HG02588 (cell line): ENCODE measurements around the gene FAAP100.
"Not testable (repeated sequence)": the region's sequence is repeated elsewhere in the genome, so short reads cannot be mapped to it uniquely, and the experiment has no call there.

Experiments
- ATAC-seq: cut with Tn5 transposase; IDR thresholded peaks from one replicate; pipeline ENCODE4 v1.9.1; 2021; ENCODE audit warnings: mild to moderate bottlenecking, moderate library complexity; ENCODE audit not compliant: unreplicated experiment

The FAAP100 gene

GRCh38 chr17:81538651-81539570 is 13.2 kb downstream of the FAAP100 start:
- no peak for ATAC-seq

- ATAC-seq, result no peak
These were observed 14.1 kb downstream of the FAAP100 start for GRCh38 chr17:81537856-81538555.

DNA sequence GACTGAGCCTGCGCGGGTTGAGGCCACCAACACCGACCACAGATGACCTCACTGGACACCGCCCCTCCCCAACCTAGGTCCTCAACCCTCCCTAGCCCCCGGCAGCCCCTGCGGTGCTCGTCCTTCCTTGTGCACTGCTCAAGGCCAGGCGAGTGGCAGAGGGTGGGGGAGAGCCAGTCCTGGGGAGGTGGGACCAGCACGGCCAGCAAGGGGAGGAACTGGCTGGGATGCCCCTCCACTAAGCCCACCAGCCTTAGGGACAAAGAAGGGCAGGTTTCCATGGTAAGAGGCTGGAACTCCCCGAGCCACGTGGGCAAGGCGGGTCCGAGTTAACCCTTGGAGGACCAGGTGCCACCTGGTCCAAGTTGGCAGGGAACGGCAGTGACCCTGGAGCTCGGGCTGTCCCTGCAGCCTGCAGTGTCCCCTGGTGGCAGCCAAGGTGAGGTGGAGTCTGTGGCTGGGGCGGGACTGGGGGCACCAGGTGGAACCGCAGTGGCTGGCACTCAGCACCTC is 14.8 kb downstream of the FAAP100 start:
- ATAC-seq, result no peak

GRCh38 chr17:81536299-81537290 is 15.6 kb downstream of the FAAP100 start:
- no peak for ATAC-seq

DNA sequence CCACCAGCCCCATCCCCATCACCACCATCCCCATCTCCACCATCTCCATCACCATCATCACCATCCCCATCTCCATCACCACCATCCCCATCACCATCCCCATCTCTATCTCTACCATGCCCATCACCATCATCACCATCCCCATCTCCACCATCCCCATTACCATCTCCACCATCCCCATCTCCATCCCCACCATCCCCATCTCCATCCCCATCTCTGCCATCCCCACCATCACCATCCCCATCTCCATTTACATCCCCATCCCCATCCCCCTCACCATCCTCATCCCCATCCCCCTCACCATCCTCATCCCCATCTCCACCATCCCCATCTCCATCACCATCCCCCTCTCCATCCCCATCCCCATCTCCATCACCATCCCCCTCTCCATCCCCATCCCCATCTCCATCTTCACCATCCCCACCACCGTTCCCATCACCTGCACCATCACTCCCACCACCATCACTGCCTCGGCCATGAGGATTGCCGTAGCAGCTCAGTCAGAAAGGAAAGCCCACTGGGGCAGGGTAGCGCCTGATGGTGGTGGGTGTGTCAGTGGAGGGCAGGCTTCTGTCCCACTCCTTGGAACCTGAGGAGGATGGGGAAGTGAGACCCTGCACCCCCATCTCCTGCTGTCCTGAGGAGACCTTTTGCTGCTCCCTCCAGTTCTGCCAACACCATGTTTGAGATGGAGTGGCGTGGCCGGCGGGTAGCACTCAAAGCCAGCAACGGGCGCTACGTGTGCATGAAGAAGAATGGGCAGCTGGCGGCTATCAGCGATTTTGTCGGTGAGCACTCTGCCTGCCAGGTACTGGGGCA is 16.5 kb downstream of the FAAP100 start:
- no peak for ATAC-seq

- no peak for ATAC-seq
These were observed 17.2 kb downstream of the FAAP100 start for GRCh38 chr17:81535007-81535328.

GRCh38 chr17:81534157-81535006 is 17.8 kb downstream of the FAAP100 start:
- no peak for ATAC-seq

DNA sequence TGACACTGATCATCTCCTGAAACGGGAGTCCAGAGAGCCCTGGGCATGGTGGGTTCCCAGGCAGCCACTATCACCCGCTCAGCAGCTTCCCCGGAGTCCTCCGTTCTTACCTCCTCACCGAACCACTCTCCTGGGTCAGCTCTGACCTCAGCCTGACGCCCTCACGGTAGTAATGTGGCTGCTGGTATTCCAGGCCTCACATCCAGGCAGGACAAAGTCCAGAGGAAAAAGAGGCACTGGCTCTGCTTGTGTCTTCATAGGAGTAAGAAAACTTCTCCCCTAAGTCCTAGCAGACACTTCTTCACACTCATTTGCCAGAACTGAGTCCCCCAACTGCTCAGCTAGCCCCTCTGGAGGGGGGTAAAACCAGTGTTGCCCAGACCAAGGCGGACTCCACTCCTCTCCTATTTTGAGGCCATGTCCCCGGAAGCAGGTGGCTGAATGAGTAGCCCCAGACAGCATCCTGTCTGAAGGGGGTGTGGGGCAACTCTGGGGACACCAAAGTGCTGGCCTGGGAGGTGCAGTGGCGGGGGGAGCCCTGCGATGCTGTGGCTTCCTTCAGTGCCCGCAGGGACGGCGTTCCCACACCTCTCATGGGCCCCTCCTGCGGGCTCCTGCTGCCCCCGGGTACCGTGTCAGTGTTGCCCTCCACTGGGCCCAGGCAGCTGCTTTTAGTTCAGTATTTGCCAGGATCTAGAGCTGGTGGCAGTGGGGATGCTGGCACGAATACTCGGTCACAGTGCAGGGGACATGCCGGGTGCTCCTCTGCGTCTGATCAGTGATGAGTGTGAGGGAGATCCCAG is 18.6 kb downstream of the FAAP100 start:
- ATAC-seq, result no peak

GRCh38 chr17:81532490-81533287 is 19.5 kb downstream of the FAAP100 start:
- no peak for ATAC-seq

- ATAC-seq, result not testable (repeated sequence)
These were observed 20.2 kb downstream of the FAAP100 start for GRCh38 chr17:81531998-81532404.

DNA sequence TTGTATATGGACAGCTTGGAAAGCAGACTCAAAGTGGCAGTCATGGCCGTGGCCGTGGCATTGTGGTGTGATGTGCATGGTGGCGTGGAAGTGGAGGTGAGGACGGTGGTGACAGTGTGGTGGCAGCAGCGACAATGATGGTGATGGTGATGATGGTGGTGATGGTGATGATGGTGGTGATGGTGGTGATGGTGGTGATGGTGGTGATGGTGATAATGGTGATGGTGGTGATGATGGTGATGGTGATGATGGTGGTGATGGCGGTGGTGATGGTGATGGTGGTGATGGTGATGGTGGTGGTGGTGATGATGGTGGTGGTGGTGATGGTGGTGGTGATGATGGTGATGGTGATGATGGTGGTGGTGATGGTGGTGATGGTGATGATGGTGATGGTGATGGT is 21.1 kb downstream of the FAAP100 start:
- not testable (repeated sequence) for ATAC-seq

DNA sequence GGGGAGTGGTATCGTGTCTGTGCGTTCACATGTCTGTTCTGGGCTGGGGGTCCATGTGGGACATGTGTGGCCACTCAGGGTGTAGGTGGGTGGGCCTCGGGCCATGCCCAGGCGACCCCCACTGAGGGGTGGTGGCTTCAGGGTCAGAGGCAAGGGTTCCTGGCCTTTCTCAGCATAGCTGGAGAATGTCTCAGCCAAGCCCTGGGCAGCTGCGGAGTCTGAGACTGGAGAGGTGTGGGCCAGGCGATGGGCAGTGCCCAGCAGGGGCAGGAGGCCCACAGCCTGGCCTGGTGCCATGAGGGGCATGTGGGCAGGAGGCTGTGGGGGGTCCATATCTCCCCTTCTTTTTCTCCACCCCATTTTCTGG is 22.7 kb downstream of the FAAP100 start:
- no peak for ATAC-seq

DNA sequence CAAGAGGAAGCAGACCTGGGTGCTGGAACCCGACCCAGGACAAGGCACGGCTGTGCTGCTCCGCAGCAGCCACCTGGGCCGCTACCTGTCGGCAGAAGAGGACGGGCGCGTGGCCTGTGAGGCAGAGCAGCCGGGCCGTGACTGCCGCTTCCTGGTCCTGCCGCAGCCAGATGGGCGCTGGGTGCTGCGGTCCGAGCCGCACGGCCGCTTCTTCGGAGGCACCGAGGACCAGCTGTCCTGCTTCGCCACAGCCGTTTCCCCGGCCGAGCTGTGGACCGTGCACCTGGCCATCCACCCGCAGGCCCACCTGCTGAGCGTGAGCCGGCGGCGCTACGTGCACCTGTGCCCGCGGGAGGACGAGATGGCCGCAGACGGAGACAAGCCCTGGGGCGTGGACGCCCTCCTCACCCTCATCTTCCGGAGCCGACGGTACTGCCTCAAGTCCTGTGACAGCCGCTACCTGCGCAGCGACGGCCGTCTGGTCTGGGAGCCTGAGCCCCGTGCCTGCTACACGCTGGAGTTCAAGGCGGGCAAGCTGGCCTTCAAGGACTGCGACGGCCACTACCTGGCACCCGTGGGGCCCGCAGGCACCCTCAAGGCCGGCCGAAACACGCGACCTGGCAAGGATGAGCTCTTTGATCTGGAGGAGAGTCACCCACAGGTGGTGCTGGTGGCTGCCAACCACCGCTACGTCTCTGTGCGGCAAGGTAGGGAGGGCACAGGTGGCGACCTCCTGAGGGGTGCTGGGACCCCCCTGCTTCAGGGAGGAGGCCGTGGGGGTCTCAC is 23.3 kb downstream of the FAAP100 start:
- no peak for ATAC-seq

DNA sequence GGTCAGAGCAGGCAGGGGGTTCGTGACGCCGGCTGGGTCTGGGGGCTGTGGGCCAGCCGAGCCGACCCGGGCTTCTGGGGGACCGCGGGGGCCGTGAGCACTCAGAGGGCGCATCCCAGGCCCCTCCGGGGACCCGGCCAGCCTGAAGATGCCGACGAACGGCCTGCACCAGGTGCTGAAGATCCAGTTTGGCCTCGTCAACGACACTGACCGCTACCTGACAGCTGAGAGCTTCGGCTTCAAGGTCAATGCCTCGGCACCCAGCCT is 23.8 kb downstream of the FAAP100 start:
- no peak for ATAC-seq

GRCh38 chr17:81527591-81528383 is 24.4 kb downstream of the FAAP100 start, which contains the start of gene FSCN2:
TSS of gene FSCN2 (plus strand) at chr17:81528377. CDS start at chr17:81528532, 155 bp downstream.
- ATAC-seq, result no peak
